Stimulated activated CD4-positive, alpha-beta T cell treated with anti-CD3 and anti-CD28 coated beads, Interleukin-4, amount 100 ng/mL, for 1 hour (primary cell): ENCODE results near the gene ANKRD1.

ENCODE experiments used
- DNase-seq: peaks from one replicate; pipeline ENCODE4 v3.0.0-alpha.2; 2020

The ANKRD1 gene

GRCh38 chr10:90930971-90931871 is 10.3 kb upstream of the ANKRD1 start:
- no peak for DNase-seq

GRCh38 chr10:90930070-90930837 is 9.4 kb upstream of the ANKRD1 start:
- DNase-seq, result no peak

GRCh38 chr10:90929179-90929578 is 8.3 kb upstream of the ANKRD1 start:
- DNase-seq, result no peak

- DNase-seq, result no peak
Observed at GRCh38 chr10:90927293-90927692, 6.4 kb upstream of the ANKRD1 start.

GRCh38 chr10:90925079-90926029 is 4.5 kb upstream of the ANKRD1 start:
- DNase-seq, result no peak

- no peak for DNase-seq
Observed at GRCh38 chr10:90924552-90924951, 3.7 kb upstream of the ANKRD1 start.

- DNase-seq, result no peak
Observed at GRCh38 chr10:90923111-90923731, 2.3 kb upstream of the ANKRD1 start.

- DNase-seq, result no peak
Observed at GRCh38 chr10:90921906-90922305, 1.0 kb upstream of the ANKRD1 start.

- no peak for DNase-seq
Observed at GRCh38 chr10:90919683-90920574, 958 bp downstream of the ANKRD1 start.

GRCh38 chr10:90917968-90918318 is 2.9 kb downstream of the ANKRD1 start:
- DNase-seq, result no peak

GRCh38 chr10:90917238-90917967 is 3.5 kb downstream of the ANKRD1 start:
- DNase-seq, result no peak

GRCh38 chr10:90916392-90917237 is 4.3 kb downstream of the ANKRD1 start:
- no peak for DNase-seq

- DNase-seq, result no peak
Observed at GRCh38 chr10:90915766-90916075, 5.2 kb downstream of the ANKRD1 start.

- no peak for DNase-seq
Observed at GRCh38 chr10:90914992-90915765, 5.7 kb downstream of the ANKRD1 start.

GRCh38 chr10:90913774-90914420 is 7.0 kb downstream of the ANKRD1 start:
- no peak for DNase-seq

- DNase-seq, result no peak
Observed at GRCh38 chr10:90912854-90913479, 7.9 kb downstream of the ANKRD1 start.

GRCh38 chr10:90912174-90912573 is 8.7 kb downstream of the ANKRD1 start:
- no peak for DNase-seq
